HFFc6 (cell line): ENCODE data around the gene NOS2. TPM values are rescaled to one million over a fixed set of nuclear protein-coding genes. Genes with fewer than 3 reads are reported as not detected.

Source experiments
- DNase-seq: peaks from one replicate; pipeline ENCODE4 v3.0.0-alpha.2; 2018
- H3K27ac Mint-ChIP-seq: 2 replicates; pipeline ENCODE4 v1.8.0; 2020; ENCODE audit warnings: mild to moderate bottlenecking, mixed read lengths
- H3K27me3 Mint-ChIP-seq: 2 replicates; pipeline ENCODE4 v1.8.0; 2021; ENCODE audit warnings: mild to moderate bottlenecking, moderate library complexity, mixed read lengths; ENCODE audit not compliant: insufficient read depth
- H3K36me3 Mint-ChIP-seq: 2 replicates; pipeline ENCODE4 v1.8.0; 2021; ENCODE audit warnings: low read depth, mixed read lengths
- H3K4me1 Mint-ChIP-seq: 2 replicates; pipeline ENCODE4 v1.8.0; 2020; ENCODE audit warnings: low read depth, mixed read lengths
- H3K4me3 Mint-ChIP-seq: 2 replicates; pipeline ENCODE4 v1.8.0; 2020; ENCODE audit warnings: mild to moderate bottlenecking, moderate library complexity, mixed read lengths
- H3K9me3 Mint-ChIP-seq: 2 replicates; pipeline ENCODE4 v1.8.0; 2020; ENCODE audit warnings: mild to moderate bottlenecking, mixed read lengths
- total RNA-seq, 6 experiments: library from RNA; stranded (reverse); fragmentation: NEBNext Ultra II Directional; extraction: Animal tissue kit (Norgen Biotek cat#: 25700); gene quantifications; 2 replicates in 1 of 6; 3 replicates in 5 of 6; pipeline ENCODE4 v1.2.3, GENCODE V29; 2021
- TF ChIP-seq, protein P1 (sequence below): fragments of 200-600 bp; sonication (generic); IDR thresholded peaks from 2 replicates; pipeline ENCODE4 v1.5.0; 2021; ENCODE audit warnings: antibody characterized with exemption, mild to moderate bottlenecking

The NOS2 gene
- total RNA-seq, 6 experiments from 2014 or later: not detected

GRCh38 chr17:27792095-27792494 lies 8.2 kb downstream of the NOS2 start:
- Mint-ChIP-seq H3K4me3 (no peak overlapping the region), H3K27me3 (peaks cover 37% of the 10 kb centered on the region), H3K27ac (no peak overlapping the region), H3K36me3 (no peaks in the 10 kb centered on the region), H3K9me3 (no peaks in the 10 kb centered on the region), H3K4me1 (no peaks in the 10 kb centered on the region)
- DNase-seq: no peak
- TF ChIP-seq, protein P1, sequence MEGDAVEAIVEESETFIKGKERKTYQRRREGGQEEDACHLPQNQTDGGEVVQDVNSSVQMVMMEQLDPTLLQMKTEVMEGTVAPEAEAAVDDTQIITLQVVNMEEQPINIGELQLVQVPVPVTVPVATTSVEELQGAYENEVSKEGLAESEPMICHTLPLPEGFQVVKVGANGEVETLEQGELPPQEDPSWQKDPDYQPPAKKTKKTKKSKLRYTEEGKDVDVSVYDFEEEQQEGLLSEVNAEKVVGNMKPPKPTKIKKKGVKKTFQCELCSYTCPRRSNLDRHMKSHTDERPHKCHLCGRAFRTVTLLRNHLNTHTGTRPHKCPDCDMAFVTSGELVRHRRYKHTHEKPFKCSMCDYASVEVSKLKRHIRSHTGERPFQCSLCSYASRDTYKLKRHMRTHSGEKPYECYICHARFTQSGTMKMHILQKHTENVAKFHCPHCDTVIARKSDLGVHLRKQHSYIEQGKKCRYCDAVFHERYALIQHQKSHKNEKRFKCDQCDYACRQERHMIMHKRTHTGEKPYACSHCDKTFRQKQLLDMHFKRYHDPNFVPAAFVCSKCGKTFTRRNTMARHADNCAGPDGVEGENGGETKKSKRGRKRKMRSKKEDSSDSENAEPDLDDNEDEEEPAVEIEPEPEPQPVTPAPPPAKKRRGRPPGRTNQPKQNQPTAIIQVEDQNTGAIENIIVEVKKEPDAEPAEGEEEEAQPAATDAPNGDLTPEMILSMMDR: no peak

DNA sequence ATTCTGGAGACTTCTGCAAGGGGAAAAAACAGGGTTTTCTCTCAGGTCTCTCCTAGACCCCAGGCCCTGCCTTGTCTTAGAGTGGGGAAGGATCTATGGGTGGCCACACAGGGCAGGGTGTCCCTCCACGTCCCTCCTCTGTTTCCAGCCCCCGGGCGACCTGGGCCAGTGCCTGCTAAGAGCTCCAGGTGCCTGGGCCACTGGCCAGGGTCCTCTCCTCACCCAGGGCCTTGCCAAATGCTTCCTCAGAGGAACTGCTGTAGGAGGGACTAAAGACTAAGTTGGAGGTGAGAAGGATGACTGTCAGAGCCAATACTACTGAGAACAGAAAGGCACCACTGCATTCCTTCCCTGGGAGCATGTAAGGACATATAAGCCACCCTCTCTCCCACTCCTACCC lies 11.4 kb downstream of the NOS2 start:
- peaks cover 34% of the 10 kb centered on the region for H3K27me3 Mint-ChIP-seq
- H3K9me3 Mint-ChIP-seq: no peaks in the 10 kb centered on the region
- no peak overlapping the region for H3K4me3 Mint-ChIP-seq
- no peaks in the 10 kb centered on the region for H3K36me3 Mint-ChIP-seq
- TF ChIP-seq, protein P1: no peak
- DNase-seq: no peak
- H3K27ac Mint-ChIP-seq: no peak overlapping the region
- H3K4me1 Mint-ChIP-seq: no peaks in the 10 kb centered on the region

GRCh38 chr17:27783440-27784350 lies 16.6 kb downstream of the NOS2 start:
- peak; percentile 4 for DNase-seq
- Mint-ChIP-seq H3K4me1 (no peaks in the 10 kb centered on the region), H3K27ac (no peak overlapping the region), H3K36me3 (no peaks in the 10 kb centered on the region), H3K9me3 (no peaks in the 10 kb centered on the region), H3K27me3 (peaks cover 30% of the 10 kb centered on the region), H3K4me3 (no peak overlapping the region)
- TF ChIP-seq, protein P1: no peak

DNA sequence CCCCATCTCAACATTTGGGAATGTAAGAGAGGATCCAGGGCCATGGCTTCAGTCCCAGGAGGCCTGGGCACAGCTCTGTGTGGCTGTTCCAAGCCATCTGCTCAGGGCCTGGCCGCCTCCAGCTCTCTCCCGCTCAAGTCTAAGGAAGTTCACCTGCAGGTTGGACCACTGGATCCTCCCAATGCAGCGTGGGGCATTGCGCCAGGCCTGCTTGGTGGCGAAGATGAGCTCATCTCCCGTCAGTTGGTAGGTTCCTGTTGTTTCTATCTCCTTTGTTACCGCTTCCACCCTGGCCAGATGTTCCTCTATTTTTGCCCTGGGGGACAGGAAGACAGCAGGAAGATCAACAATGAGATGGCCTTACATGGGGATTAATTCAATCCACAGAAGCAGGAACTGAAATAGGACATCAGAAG lies 17.5 kb downstream of the NOS2 start:
- Mint-ChIP-seq H3K27me3 (peaks cover 30% of the 10 kb centered on the region), H3K4me3 (no peak overlapping the region), H3K27ac (no peak overlapping the region), H3K4me1 (peaks cover 8% of the 10 kb centered on the region), H3K9me3 (no peaks in the 10 kb centered on the region), H3K36me3 (no peaks in the 10 kb centered on the region)
- DNase-seq: no peak
- TF ChIP-seq, protein P1: no peak

DNA sequence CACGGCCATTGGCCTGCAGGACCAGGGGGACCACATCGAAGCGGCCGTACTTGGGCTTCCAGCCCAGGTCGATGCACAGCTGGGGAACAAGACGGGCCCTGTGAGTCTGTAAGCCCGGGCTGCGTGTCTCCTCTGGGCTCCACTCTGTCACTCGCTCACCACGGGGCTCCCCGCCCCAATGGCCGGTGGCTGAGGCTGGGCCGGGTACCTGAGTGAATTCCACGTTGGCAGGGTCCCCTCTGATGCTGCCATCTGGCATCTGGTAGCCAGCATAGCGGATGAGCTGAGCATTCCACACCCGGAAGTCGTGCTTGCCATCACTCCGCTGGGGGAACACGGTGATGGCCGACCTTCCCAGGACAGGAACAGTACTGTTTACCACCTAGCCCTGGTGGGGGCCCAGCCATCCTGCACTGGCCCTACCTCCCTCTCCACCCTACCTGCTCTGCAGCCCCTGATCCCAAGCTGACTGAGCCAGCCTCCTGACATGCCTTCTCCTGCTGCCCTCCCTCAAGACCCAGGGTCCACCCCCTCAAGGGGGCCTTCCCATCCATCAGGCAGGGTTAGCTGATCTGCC lies 19.4 kb downstream of the NOS2 start:
- Mint-ChIP-seq H3K27me3 (peaks cover 20% of the 10 kb centered on the region), H3K4me3 (no peak overlapping the region), H3K27ac (no peak overlapping the region), H3K36me3 (no peaks in the 10 kb centered on the region), H3K9me3 (no peaks in the 10 kb centered on the region), H3K4me1 (peaks cover 16% of the 10 kb centered on the region)
- no peak for DNase-seq
- TF ChIP-seq, protein P1: no peak
